Ishikawa (cell line): ENCODE results near the gene IDH1.

Source experiments
- CEBPB ChIP-seq: IDR thresholded peaks from 2 replicates; pipeline ENCODE4 v1.6.1; 2012
- CREB1 ChIP-seq: IDR thresholded peaks from 2 replicates; pipeline ENCODE4 v1.6.1; 2012; ENCODE audit warnings: low read depth
- EGR1 ChIP-seq: IDR thresholded peaks from 2 replicates; pipeline ENCODE4 v1.6.1; 2012
- EP300 ChIP-seq: IDR thresholded peaks from 2 replicates; pipeline ENCODE4 v1.6.1; 2012; ENCODE audit warnings: borderline replicate concordance
- FOXM1 ChIP-seq: IDR thresholded peaks from 2 replicates; pipeline ENCODE4 v1.6.1; 2012; ENCODE audit warnings: low read depth, borderline replicate concordance
- NFIC ChIP-seq: IDR thresholded peaks from 2 replicates; pipeline ENCODE4 v1.6.1; 2012
- RAD21 ChIP-seq: IDR thresholded peaks from 2 replicates; pipeline ENCODE4 v1.6.1; 2012; ENCODE audit warnings: low read depth
- TAF1 ChIP-seq: IDR thresholded peaks from 2 replicates; pipeline ENCODE4 v1.6.1; 2012; ENCODE audit warnings: low read depth, mild to moderate bottlenecking
- TCF12 ChIP-seq: IDR thresholded peaks from 2 replicates; pipeline ENCODE4 v1.6.1; 2012; ENCODE audit warnings: low read depth
- TEAD4 ChIP-seq: IDR thresholded peaks from 2 replicates; pipeline ENCODE4 v1.6.1; 2012
- YY1 ChIP-seq: IDR thresholded peaks from 2 replicates; pipeline ENCODE4 v1.6.1; 2012; ENCODE audit warnings: low read depth
- ZBTB7A ChIP-seq: IDR thresholded peaks from 2 replicates; pipeline ENCODE4 v1.6.1; 2012; ENCODE audit warnings: low read depth
- TF ChIP-seq, protein P1 (sequence below): IDR thresholded peaks from 2 replicates; pipeline ENCODE4 v1.6.1; 2012
- TF ChIP-seq, protein P2 (sequence below): IDR thresholded peaks from 2 replicates; pipeline ENCODE4 v1.6.1; 2012; ENCODE audit warnings: low read depth, mild to moderate bottlenecking
- TF ChIP-seq, protein P3 (sequence below): IDR thresholded peaks from 2 replicates; pipeline ENCODE4 v1.6.1; 2012

The IDH1 gene

DNA sequence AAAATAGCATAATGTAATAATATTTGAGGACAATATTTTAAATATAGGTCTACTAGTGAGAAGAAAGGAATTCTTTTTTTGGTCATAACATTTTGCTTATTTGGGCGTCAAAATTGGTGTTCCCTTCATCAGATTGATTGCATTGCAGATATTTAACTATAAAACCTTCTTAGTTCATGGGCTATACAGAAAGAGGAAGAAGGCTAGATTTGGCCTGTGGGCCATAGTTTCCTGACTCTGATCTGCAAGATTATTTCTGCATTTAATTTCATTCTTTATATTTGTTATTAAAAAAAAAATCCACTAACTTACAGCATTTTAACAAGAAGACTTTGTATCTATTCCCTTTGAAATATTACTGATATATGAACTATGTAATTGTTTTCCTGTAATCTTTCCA, 43.1 kb upstream of the IDH1 start:
- no peak for TF ChIP-seq NFIC
- TF ChIP-seq FOXM1 = no peak
- no peak for TF ChIP-seq TCF12
- no peak for TF ChIP-seq TEAD4
- no peak for TF ChIP-seq ZBTB7A
- no peak for TF ChIP-seq EGR1
- no peak for TF ChIP-seq CREB1
- no peak for TF ChIP-seq EP300
- TF ChIP-seq CEBPB = no peak
- no peak for TF ChIP-seq TAF1
- TF ChIP-seq, protein P1, sequence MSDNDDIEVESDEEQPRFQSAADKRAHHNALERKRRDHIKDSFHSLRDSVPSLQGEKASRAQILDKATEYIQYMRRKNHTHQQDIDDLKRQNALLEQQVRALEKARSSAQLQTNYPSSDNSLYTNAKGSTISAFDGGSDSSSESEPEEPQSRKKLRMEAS = no peak
- TF ChIP-seq, protein P2, sequence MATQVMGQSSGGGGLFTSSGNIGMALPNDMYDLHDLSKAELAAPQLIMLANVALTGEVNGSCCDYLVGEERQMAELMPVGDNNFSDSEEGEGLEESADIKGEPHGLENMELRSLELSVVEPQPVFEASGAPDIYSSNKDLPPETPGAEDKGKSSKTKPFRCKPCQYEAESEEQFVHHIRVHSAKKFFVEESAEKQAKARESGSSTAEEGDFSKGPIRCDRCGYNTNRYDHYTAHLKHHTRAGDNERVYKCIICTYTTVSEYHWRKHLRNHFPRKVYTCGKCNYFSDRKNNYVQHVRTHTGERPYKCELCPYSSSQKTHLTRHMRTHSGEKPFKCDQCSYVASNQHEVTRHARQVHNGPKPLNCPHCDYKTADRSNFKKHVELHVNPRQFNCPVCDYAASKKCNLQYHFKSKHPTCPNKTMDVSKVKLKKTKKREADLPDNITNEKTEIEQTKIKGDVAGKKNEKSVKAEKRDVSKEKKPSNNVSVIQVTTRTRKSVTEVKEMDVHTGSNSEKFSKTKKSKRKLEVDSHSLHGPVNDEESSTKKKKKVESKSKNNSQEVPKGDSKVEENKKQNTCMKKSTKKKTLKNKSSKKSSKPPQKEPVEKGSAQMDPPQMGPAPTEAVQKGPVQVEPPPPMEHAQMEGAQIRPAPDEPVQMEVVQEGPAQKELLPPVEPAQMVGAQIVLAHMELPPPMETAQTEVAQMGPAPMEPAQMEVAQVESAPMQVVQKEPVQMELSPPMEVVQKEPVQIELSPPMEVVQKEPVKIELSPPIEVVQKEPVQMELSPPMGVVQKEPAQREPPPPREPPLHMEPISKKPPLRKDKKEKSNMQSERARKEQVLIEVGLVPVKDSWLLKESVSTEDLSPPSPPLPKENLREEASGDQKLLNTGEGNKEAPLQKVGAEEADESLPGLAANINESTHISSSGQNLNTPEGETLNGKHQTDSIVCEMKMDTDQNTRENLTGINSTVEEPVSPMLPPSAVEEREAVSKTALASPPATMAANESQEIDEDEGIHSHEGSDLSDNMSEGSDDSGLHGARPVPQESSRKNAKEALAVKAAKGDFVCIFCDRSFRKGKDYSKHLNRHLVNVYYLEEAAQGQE = no peak

DNA sequence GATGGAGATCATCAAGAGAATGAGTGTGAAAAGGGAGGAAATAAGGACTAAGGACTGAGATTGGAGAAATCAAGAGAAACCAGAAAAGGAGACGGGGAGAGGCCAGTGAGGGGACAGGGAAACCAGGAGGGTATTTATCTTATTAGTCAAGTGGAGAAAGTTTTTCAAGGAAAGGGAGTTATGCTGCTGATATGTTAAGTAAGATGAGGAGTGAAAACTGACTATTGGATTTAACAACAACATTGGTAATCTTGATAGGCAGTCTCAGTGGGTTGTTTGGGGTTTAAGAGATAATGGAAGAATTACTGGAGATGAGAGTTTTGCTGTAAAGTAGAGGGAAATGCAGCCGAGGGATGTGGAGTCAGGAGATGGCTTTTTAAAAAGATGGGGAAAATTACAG, 41.7 kb upstream of the IDH1 start:
- no peak for TF ChIP-seq ZBTB7A
- TF ChIP-seq YY1 = no peak
- TF ChIP-seq RAD21 = no peak
- TF ChIP-seq, protein P3, sequence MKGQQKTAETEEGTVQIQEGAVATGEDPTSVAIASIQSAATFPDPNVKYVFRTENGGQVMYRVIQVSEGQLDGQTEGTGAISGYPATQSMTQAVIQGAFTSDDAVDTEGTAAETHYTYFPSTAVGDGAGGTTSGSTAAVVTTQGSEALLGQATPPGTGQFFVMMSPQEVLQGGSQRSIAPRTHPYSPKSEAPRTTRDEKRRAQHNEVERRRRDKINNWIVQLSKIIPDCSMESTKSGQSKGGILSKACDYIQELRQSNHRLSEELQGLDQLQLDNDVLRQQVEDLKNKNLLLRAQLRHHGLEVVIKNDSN = no peak
- no peak for TF ChIP-seq TCF12
- TF ChIP-seq, protein P2 = no peak
- TF ChIP-seq FOXM1 = no peak
- TF ChIP-seq, protein P1 = no peak
- no peak for TF ChIP-seq NFIC
- TF ChIP-seq TEAD4 = no peak
- no peak for TF ChIP-seq CREB1
- no peak for TF ChIP-seq EGR1
- TF ChIP-seq TAF1 = no peak

DNA sequence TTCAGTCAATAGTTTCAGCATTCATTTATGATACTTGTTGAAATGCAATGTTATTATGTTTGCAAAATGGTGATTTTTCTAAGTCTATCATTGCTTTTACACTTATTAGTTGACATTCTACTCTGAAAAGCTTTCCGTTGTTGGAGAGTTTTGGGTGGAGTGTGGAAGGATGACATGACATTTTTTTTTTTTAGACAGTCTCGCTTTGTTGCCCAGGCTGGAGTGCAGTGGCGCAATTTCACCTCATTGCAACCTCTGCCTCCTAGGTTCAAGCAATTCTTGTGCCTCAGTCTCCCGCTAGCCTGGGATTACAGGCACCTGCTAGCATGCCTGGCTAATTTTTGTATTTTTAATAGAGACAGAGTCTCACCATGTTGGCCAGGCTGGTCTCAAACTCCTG, 41.0 kb upstream of the IDH1 start:
- TF ChIP-seq CEBPB (no peak), ZBTB7A (no peak)

DNA sequence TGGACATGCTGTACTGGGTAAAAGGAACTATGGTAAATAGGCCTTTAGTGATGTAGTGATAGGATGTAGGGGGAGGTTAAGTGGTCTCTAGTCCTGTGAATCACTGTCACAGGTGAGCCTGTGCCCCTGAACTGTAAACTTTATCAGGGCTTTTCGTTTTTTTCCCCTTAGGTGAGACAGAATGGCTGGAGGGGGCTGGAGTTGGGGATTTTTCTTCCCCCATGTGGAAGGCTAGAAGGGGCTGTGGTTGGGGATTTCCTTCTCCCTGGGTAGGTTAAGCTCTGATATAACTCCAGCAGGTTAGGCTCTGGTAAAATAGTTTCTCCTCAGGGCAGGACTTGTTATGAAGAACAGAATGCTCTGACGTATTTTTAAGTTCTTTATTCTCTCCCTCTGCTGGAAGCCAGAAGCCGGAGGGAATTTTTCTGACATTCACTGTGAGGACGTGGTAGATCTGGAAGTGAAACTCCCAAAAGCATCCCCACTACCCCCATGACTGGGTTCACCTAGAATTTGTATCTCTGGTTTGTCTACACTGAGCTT, 39.7 kb upstream of the IDH1 start:
- TF ChIP-seq, protein P3 = no peak
- TF ChIP-seq TCF12 (no peak), FOXM1 (no peak), CREB1 (no peak), TAF1 (no peak), CEBPB (no peak), ZBTB7A (no peak), EGR1 (no peak), RAD21 (no peak), EP300 (no peak), YY1 (no peak), NFIC (no peak), TEAD4 (no peak)
- TF ChIP-seq, protein P1 = no peak
- TF ChIP-seq, protein P2 = no peak
